GM21737 (cell line): ENCODE measurements around the gene ETFB.

Experiments used
- ATAC-seq: cut with Tn5 transposase; IDR thresholded peaks from one replicate; pipeline ENCODE4 v1.9.1; 2021; ENCODE audit warnings: mild to moderate bottlenecking, moderate library complexity; ENCODE audit not compliant: unreplicated experiment

The ETFB gene

DNA sequence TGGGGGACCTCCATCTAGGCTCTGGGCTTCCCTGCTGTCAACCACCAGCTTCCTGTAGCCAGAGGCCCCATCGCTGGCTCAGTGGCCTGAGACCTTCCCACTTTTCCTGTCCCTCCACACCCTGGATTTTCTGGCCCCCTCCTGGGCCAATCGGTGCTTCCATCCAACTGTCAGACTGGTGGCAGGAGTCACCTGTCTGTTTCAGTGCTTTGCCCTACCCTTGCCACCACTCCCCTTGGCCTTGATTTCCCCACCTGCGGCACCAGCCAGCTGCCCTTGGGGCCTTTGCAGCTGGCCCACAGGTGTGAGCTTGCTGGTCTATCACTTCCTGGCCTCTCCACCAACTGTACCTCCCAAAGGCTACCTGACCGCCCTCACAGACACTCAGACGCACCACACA is 36.8 kb downstream of the ETFB start:
- ATAC-seq = no peak

DNA sequence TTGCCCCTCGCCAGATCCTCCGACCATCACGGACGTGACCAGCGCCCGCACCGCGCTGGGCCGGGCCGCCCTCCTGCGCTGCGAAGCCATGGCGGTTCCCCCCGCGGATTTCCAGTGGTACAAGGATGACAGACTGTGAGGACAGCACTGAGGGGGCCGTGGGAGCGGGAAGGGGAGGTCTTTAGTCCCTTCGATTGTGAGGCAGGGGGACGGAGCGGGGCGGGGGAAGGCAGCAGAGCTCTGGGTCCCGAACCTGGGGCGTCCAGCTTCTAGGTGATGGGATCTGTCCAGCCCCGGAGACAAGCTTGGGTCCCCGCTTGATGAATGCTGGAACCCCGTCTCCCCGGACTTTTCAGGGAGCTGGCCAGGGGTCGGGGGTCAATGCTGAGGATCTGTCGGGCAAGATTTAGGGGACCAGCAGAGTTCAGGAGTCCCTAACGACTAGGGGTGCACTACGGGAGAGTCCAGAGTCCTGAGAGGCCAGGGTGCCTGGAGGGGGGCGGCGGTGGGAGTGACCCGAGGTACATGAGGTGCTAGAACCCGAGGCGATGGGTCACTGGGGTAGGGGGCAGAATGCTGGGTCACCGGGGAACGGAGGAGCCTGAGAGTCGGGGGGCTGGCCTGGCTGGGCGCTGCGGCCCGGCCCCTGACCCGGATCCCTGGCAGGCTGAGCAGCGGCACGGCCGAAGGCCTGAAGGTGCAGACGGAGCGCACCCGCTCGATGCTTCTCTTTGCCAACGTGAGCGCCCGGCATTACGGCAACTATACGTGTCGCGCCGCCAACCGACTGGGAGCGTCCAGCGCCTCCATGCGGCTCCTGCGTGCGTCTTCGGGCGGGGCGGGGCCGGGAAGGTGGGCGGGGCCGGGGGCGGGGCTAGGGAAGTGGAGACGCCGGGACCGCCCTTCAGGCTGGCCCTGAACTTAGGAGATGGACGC is 38.9 kb downstream of the ETFB start:
- no peak for ATAC-seq

DNA sequence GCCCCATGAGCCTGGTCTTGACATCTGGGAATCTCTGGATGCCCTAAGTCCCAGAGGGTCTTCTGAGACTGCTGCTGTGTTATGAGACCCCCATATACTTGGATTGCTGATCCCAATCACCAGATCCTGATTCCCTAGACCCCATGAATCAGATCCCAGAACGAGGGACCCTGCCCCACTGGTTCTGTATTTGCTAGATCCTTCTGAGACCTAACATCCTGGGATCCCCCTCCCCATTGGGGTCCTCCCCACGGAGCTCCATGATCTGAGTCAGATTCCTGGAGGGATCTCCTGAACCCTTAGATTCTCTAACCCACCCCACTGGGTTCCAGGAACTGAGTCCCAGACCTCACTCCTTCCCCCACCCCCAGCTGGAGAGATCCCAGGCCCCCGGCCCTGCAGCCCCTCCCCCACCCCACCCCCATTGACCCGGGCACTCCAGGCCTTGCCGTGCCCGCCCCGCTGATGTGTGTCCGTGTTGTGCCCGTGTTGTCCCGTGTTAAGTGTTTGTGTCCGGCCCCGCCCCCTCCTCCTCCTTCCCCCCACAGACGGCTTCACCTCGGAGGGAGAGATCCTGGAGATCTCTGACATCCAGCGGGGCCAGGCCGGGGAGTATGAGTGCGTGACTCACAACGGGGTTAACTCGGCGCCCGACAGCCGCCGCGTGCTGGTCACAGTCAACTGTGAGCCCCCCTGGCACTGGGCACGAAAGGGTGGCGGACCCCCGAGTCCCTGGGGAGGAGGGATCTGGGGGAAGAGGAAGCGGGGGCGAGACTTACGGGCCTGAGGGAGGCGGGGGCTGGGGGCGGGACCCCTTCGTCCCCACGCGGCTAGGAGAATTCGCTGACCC is 39.7 kb downstream of the ETFB start:
- ATAC-seq = no peak

DNA sequence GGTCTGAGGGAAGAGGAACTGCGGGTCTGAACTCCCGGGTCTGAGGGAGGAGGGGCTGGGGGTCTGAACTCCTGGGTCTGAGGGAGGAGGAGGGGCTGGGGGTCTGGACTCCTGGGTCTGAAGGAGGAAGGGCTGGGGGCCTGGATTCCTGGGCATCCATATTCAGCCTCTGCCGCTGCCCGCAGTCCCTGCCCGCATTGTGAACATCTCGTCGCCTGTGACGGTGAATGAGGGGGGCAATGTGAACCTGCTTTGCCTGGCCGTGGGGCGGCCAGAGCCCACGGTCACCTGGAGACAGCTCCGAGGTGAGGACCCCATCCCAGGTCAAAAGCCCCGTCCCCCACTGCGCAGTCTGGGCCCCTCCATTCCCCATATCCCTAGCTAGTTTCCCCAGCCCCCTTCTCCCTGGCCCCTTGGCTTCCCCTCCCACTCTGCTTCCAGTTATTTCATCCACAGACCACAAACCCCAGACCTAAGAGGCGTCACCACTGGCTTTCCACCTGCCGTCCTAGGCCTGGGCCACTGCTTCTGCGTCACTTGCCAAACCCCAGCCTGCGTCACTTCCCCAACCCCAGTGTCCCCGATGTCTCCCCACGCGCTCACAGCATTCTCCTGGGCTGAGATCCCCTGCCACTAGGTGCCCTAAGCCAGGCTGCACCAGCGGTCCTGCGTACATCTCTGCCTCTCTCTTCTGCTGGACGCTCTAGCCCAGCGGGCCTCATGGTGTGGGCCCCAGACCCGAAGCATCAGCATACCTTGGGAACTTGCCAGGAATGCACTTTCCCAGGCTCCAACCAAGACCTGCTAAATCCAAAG is 40.8 kb downstream of the ETFB start:
- ATAC-seq = no peak

DNA sequence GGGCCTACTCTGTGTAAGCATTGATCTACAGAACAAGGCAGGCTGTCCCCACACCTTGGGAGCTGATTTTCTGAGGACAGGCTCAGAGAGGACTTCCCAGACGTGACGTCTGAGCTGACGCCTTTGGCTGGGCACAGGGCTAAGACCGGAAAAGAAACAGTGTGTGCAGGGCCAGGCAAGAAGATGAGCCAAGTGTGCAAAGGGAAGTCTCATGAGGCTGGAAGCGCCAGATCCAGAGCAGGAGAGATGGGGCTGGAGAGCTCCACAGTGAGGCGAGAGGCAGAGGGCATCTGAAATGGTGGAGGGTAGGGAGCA is 42.1 kb downstream of the ETFB start:
- ATAC-seq = no peak

DNA sequence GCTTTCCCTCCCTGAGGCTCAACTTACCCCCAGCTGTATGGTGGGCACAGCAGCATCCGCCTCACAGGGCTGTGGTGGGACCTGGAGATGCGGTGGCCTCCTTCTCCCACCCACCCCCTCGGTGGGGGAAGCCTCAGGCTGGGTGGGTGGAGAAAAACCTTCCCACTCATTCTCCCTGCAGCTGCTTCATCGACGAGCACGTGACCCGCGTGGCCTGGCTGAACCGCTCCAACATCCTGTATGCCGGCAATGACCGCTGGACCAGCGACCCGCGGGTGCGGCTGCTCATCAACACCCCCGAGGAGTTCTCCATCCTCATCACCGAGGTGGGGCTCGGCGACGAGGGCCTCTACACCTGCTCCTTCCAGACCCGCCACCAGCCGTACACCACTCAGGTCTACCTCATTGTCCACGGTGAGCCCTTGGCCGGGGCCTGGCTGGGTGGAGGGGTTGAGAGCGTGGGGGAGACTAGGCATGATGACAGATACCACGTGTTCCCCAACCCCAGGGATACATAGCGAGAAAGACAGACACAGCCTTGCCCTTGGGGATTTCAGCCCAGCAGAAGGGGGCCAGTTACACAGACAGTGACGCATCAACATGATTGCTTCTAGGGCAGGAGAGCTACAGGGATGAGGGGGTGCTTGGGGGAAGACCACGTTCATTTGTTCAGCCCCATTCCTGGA is 42.6 kb downstream of the ETFB start:
- no peak for ATAC-seq

DNA sequence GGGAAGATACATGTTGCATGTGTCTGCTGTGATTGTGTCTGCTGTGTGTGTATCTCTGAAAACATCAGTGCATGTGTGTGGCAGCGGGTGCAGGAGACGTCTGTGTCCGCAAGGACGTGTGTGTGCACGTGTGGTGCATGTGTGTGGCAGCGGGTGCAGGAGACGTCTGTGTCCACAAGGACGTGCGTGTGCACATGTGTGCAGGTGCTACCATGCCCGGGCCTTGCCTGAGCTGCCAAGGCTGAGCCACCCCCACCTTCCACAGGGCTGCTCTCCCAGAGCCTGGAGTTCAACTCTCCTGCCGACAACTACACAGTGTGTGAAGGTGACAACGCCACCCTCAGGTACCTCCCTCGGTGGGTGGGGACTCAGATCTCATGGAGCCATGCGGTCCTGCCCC is 44.4 kb downstream of the ETFB start:
- no peak for ATAC-seq

DNA sequence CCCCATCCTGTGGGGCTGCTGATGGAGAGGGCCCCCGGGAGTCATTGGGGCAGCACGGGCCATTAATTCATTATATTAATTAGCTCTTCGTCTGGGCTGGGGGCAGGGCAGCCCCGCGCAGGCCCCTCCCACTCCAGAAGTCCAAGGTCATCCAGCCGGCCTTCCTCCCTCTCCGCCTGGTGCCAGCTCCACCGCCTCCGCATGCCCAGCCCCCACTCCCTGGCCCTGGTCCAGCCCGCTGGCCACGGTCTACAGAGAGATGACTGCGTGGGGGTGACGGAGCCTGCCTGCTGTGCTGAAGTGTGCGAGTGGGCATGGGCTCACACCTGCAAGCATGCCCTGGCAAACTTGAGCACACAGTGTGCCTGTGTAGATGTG is 45.9 kb downstream of the ETFB start:
- ATAC-seq = no peak

DNA sequence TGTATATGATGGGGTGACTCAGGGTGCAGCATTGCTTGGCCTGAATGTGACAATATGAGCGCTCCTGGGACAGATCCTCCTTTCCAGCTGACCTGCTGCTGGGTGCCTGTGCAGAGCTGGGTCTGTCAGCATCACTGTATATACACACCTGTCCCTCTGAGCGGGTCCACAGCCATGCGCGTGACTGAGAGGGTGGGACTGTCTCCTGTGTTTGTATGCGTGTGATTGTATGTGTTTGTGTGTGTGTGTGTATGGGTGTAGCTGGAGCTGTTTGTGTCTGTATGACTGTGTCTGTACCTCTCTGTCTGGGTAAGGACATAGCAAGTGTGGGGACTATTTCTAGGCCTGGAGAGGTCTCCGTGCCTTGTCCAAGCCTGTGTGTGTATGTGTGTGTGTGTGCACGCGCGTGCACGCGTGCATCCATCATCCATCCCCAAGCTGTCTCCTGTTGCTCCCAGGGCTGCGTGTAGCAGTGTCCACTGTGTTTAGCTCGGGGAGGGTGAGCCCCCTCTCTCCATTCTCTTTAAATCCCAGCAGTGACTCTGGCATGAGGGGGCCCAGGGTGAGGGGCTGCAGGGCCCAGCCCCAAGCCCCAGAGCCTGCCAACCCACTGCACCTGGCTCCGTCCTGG is 46.4 kb downstream of the ETFB start:
- ATAC-seq = no peak

DNA sequence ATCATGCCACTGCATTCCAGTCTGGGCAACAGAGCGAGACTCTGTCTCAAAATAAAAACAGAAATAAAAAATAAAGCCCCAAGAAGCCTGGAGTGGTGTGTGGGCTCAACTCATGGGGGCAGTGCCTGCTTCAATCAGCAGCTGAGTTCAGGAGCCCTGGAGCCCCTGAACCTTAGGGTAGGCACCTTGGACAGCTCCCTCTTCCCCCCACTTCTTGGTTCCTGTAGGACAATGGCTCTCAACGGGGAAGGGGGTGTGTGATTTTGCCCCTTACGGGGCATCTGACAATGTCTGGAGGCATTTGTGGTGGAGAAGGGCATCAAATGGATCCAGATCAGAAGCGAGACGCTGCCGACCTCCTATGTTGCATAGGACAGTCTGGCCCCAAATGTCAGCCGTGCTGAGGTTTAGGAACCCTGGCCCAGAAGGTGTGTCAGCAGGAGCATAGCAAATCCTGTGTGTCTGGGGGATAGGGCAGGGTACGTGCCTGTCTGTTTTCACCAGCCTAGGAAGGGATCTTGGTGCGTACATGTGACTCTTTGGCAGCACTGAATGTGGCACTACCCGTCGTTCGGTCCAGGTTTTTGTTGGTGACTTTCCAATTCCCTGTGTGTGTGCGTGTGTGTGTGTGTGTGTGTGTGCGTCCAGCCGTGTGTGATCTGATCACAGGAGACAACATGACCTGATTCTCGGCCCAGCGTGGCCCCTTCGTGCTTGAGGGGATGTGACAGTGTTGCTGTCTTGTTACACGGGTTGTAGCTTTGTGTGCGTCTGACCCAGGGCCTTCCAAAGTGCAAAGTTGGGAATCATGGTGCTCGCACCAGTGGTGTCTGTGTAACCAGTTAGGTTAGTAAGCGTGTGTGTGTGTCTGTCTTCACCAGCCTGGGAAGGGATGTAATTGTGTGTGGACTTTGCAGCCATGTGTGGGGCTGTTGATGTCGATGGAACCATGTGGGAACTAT is 47.2 kb downstream of the ETFB start:
- no peak for ATAC-seq

DNA sequence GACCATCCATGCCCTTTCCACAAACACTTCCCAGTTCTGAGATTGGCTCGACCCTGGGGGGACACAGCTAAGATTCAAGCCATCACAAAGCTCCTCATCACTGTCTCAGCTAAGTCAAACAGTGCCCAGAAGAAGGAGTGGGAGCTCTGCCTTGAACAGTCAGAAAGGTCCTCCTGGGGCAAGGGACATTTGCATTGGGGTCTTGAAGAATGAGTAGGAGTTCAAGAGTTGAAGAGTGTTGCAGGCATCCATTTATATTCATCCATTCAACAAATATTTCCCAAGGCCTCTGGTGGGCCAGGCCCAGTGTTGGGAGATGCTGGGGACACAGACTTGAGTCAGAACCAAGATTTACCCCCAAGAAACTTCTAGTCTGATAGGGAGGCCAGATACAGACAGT is 48.2 kb downstream of the ETFB start:
- ATAC-seq = no peak

DNA sequence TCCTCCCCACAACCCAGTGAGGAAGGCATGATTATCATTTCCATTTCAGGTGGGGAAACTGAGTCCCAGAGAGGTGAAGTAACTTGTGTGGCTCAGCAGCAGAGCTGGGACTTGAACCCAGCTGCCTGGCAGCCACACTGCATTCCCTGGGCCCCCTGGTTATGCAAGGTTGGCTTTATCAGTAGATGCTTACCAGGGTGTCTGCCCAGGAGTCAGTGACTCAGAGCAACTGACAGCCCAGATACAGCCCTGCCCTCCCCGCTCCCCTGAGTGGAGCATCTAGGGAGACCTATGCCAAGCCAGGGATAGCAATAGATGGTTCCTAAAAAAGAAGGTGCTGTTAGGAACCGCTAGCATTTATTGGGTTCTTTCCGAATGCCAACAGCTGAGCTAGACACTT is 48.8 kb downstream of the ETFB start:
- no peak for ATAC-seq

DNA sequence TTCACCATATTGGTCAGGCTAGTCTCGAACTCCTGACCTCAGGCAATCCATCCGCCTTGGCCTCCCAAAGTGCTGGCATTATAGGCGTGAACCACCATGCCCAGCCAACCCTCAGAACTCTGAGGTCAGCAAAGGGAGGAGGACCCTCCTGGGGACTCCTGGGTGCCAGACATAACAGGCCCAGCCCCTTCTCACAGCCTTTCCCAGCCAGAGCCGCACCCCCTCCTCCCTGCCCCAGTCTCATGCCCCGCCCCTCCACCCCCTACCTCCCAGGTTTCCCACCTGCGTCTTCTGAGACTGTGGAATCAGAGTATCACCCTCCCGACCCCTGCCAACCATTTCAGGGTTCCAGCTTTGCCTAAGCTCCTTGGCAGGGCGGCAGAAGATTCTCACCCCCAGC is 49.5 kb downstream of the ETFB start:
- ATAC-seq = no peak

DNA sequence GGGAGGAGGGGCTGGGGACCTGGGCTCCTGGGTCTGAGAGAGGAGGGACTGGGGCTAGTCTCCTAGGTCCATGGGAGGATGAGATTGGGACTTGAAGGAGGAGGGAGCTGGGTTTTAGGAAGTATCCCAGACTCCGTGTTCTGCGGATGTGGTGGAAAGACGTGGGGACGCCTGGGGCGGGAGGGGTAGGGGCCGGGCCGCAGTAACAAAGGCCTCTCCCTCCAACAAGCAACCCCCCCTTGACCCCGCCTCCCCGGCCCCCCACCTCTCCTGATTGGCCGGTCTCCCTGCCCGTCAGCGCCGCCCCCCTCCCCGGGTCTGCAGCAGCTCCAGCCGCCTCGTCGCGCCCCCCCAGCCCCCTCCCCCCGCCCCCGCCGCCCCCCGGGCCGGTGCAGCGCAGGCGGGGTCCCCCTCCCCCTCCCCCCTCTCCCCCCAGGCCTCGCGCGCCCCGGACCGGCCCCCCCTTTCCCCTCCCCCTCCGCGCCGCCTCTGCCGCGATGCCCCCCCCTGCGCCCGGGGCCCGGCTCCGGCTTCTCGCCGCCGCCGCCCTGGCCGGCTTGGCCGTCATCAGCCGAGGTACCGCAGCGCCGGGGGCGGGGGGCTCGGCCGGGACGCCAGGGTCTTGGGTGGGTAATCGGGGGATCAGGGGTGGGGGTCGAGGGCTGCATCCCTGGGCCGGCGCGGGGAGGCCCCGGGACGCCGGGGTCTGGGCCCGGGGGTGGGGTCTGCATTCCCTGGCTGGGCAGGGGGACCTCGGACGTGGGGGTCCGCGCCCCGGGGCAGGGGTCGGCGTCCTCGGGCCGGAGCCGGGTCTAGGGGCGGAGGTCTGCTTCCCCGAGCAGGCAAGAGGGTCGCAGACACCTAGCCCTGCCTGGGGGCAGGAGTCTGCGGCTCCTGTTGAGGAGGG is 54.6 kb downstream of the ETFB start, which contains the start of gene IGLON5:
Gene IGLON5 (plus strand): TSS at position 294 of the 907 bp plus-strand sequence. CDS start 204 bp downstream, at position 498.
- ATAC-seq = no peak

DNA sequence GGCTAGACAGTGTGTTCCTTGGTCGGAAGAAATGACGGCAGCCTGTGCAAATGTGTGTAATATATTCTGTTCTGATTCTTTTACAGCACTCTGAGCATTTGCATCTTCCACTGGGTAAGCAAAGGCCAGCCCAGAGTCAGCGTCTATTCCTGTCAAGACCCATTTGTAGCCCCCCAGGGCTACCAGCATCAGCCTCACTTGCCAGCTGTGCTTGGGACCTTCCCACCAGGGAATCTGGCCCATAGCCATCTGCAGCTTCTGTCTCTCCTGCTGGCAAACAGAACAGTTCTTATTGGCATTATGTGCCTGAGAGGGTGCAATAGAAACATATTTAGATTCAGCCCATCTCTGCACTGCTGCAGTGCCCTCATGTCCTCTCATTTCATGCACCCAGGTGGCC is 60.7 kb downstream of the ETFB start:
- ATAC-seq = no peak

DNA sequence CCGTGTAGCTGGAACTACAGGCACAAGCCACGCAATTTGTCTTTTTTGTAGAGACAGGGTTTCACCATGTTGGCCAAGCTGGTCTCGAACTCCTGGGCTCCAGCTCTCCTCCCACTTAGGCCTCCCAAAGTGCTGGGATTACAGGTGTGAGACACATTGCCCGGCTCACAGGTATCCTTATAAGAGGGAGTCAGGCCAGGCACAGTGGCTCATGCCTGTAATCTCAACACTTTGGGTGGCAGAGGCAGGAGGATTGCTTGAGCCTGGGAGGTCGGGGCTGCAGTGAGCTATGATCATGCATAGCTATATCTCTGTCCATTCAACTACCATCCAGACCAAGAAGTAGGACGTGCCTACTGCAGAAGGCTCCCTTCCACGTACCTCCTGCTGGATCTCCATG is 64.9 kb downstream of the ETFB start:
- ATAC-seq = no peak

DNA sequence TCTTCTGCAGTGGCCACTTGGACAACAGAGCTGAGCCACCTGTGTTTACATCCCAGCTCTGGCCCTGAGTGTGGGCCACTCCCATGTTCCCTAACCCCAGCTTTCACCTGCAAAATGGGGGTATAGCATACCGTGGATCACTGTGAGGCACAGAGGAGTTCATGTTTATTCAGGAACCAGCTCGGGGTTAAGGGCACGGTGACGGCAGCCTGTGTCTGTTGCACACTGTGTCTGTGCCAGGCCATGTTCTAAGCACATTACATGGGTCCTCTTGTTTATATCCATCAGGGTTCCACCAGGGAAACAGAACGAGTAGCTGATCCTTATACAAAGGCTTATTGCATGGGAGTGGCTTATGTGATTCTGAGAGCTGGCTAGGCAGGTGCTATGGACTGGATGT is 68.8 kb downstream of the ETFB start:
- no peak for ATAC-seq
